ENCODE data around the gene PLCB3. TPM values are rescaled to one million over a fixed set of nuclear protein-coding genes. Genes with fewer than 3 reads are reported as not detected.

Gene PLCB3
- polyA plus RNA-seq, 1 experiment: 11.7 TPM

GRCh38 chr11:64253481-64253880, 2.2 kb downstream of the PLCB3 start:
- ChIA-PET POLR2A (no interaction called here), CTCF (interaction anchor here (1.0 to 1.3 kb wide), 2 partner anchors 49 to 51 kb away, joined by 3 to 4 read pairs; no protein-coding TSS in a partner anchor)
- no peak for DNase-seq (ENCODE audit: low read depth, low spot score)
- Histone ChIP-seq H3K4me3 (ENCODE audit: low read depth, low read length) (no peak overlapping the region), H3K9me3 (ENCODE audit: control insufficient read depth, insufficient read depth, low read length) (no peaks in the 10 kb centered on the region), H3K27me3 (ENCODE audit: control insufficient read depth, insufficient read depth, low read length) (no peaks in the 10 kb centered on the region), H3K27ac (ENCODE audit: low read depth, low read length) (no peak overlapping the region)
- TF ChIP-seq, protein P1, sequence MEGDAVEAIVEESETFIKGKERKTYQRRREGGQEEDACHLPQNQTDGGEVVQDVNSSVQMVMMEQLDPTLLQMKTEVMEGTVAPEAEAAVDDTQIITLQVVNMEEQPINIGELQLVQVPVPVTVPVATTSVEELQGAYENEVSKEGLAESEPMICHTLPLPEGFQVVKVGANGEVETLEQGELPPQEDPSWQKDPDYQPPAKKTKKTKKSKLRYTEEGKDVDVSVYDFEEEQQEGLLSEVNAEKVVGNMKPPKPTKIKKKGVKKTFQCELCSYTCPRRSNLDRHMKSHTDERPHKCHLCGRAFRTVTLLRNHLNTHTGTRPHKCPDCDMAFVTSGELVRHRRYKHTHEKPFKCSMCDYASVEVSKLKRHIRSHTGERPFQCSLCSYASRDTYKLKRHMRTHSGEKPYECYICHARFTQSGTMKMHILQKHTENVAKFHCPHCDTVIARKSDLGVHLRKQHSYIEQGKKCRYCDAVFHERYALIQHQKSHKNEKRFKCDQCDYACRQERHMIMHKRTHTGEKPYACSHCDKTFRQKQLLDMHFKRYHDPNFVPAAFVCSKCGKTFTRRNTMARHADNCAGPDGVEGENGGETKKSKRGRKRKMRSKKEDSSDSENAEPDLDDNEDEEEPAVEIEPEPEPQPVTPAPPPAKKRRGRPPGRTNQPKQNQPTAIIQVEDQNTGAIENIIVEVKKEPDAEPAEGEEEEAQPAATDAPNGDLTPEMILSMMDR (IDR thresholded peaks at IDR 0.05; ENCODE audit: low read depth, low read length): no peak

DNA sequence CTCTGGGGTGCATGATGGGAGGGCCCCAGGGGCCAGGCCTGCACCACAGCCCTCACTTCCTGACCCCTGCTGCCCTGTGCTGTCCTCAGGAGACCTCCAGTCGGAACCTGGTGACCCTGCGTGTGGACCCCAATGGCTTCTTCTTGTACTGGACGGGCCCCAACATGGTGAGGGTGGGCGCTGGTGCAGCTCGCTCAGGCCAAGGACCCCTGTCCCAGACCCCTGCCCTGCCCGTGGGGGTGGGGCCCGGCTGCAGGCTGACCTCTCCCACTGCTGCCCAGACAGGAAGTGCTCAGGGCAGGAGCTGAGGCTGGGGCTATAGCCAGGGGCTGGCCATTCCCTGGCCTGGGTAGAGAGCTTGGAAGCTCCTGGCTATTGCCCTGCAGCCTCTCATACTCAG, 3.0 kb downstream of the PLCB3 start:
- ChIA-PET POLR2A (no interaction called here), CTCF (interaction anchor here (1.0 to 1.3 kb wide), 2 partner anchors 50 kb away, joined by 3 to 4 read pairs; no protein-coding TSS in a partner anchor)
- TF ChIP-seq, protein P1 (IDR thresholded peaks at IDR 0.05; ENCODE audit: low read depth, low read length): no peak
- H3K27ac ChIP-seq (ENCODE audit: low read depth, low read length): no peak overlapping the region
- no peak for DNase-seq (ENCODE audit: low read depth, low spot score)
- no peaks in the 10 kb centered on the region for H3K9me3 ChIP-seq (ENCODE audit: control insufficient read depth, insufficient read depth, low read length)
- no peak overlapping the region for H3K4me3 ChIP-seq (ENCODE audit: low read depth, low read length)
- H3K27me3 ChIP-seq (ENCODE audit: control insufficient read depth, insufficient read depth, low read length): no peaks in the 10 kb centered on the region

GRCh38 chr11:64255135-64256128, 4.1 kb downstream of the PLCB3 start:
- TF ChIP-seq, protein P1 (IDR thresholded peaks at IDR 0.05; ENCODE audit: low read depth, low read length): no peak
- Histone ChIP-seq H3K27me3 (ENCODE audit: control insufficient read depth, insufficient read depth, low read length) (no peaks in the 10 kb centered on the region), H3K27ac (ENCODE audit: low read depth, low read length) (no peak overlapping the region), H3K9me3 (ENCODE audit: control insufficient read depth, insufficient read depth, low read length) (no peaks in the 10 kb centered on the region), H3K4me3 (ENCODE audit: low read depth, low read length) (no peak overlapping the region)
- DNase-seq (ENCODE audit: low read depth, low spot score): no peak
- CTCF ChIA-PET: no interaction called here
- POLR2A ChIA-PET: interaction anchor here (1.4 kb wide), 1 partner anchor 10 kb away, joined by 9 read pairs; no protein-coding TSS in a partner anchor

DNA sequence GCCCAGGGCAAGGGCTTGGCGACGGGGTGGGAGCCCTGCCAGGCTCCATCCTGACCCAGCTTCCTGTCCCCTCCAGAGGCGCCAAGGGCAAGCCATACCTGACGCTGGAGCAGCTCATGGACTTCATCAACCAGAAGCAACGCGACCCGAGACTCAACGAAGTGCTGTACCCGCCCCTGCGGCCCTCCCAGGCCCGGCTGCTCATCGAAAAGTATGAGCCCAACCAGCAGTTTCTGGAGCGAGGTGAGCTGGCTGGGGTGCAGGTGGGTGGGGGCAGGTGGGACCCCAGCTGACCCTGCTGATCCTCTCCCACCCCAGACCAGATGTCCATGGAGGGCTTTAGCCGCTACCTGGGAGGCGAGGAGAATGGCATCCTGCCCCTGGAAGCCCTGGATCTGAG, 5.0 kb downstream of the PLCB3 start:
- TF ChIP-seq, protein P1 (IDR thresholded peaks at IDR 0.05; ENCODE audit: low read depth, low read length): no peak
- Histone ChIP-seq H3K27me3 (ENCODE audit: control insufficient read depth, insufficient read depth, low read length) (no peaks in the 10 kb centered on the region), H3K9me3 (ENCODE audit: control insufficient read depth, insufficient read depth, low read length) (no peaks in the 10 kb centered on the region), H3K27ac (ENCODE audit: low read depth, low read length) (no peak overlapping the region), H3K4me3 (ENCODE audit: low read depth, low read length) (no peak overlapping the region)
- POLR2A ChIA-PET: interaction anchor here (1.4 kb wide), 1 partner anchor 11 kb away, joined by 9 read pairs; no protein-coding TSS in a partner anchor
- no peak for DNase-seq (ENCODE audit: low read depth, low spot score)
- CTCF ChIA-PET: no interaction called here

GRCh38 chr11:64258356-64258755, 7.0 kb downstream of the PLCB3 start:
- no peaks in the 10 kb centered on the region; the same call in 1 of the 2 replicates for H3K9me3 ChIP-seq (ENCODE audit: control insufficient read depth, insufficient read depth, low read length)
- H3K27ac ChIP-seq (ENCODE audit: low read depth, low read length): no peak overlapping the region
- TF ChIP-seq, protein P1 (IDR thresholded peaks at IDR 0.05; ENCODE audit: low read depth, low read length): no peak
- no peak for DNase-seq (ENCODE audit: low read depth, low spot score)
- H3K4me3 ChIP-seq (ENCODE audit: low read depth, low read length): no peak overlapping the region
- H3K27me3 ChIP-seq (ENCODE audit: control insufficient read depth, insufficient read depth, low read length): no peaks in the 10 kb centered on the region
- CTCF ChIA-PET: no interaction called here
- POLR2A ChIA-PET: interaction anchor here (0.7 to 1.2 kb wide), 2 partner anchors 10 to 77 kb away, joined by 3 to 5 read pairs; no protein-coding TSS in a partner anchor

All from AG04450 (cell line).